ENCODE data around the gene RNLS. TPM values are rescaled to one million over a fixed set of nuclear protein-coding genes. Genes with fewer than 3 reads are reported as not detected.
A peak's percentile ranks its signal among the peaks of the same experiment; 100 is the strongest.

The RNLS gene
- total RNA-seq, 2 experiments from 2014 or later: not detected

GRCh38 chr10:88273567-88273966 lies 309.6 kb downstream of the RNLS start:
- peaks cover 31% of the 10 kb centered on the region for H3K4me1 ChIP-seq (ENCODE audit: insufficient read depth, low read length, poor library complexity, severe bottlenecking)
- no peaks in the 10 kb centered on the region for H3K9me3 ChIP-seq (ENCODE audit: low read length)
- no peak for DNase-seq (ENCODE audit: low spot score)
- H3K27ac ChIP-seq (ENCODE audit: low read depth, low read length, poor library complexity, severe bottlenecking): no peak overlapping the region
- ChIA-PET POLR2A (no interaction called here), CTCF (ENCODE audit: unreplicated experiment) (interaction anchor here (0.6 kb wide), 1 partner anchor 656 kb away, joined by 6 read pairs; no protein-coding TSS in a partner anchor)
- H2AFZ ChIP-seq (ENCODE audit: low read length): peak overlapping the region; percentile 27; the same call in 1 of the 2 replicates
- TF ChIP-seq CTCF (conservative IDR thresholded peaks at IDR 0.05; ENCODE audit: low read length) (no peak), EZH2phosphoT487 (IDR thresholded peaks at IDR 0.05; ENCODE audit: borderline replicate concordance, low read depth, low read length) (no peak)
- no TSS peak for BruUV-seq (replicated peaks)
- intact Hi-C loops (cut with micrococcal nuclease; ENCODE audit: unreplicated experiment): loop anchor here (5.0 kb wide), 1 partner anchor 411 kb away; the partner anchor contains the start of genes KLLN and PTEN
- H3K79me2 ChIP-seq (ENCODE audit: insufficient read depth, low read depth, low read length): no peaks in the 10 kb centered on the region
- no peak overlapping the region for H3K4me2 ChIP-seq (ENCODE audit: low read length)
- no peaks in the 10 kb centered on the region for H3K36me3 ChIP-seq (ENCODE audit: insufficient read depth, low read length)
- no peaks in the 10 kb centered on the region for H4K20me1 ChIP-seq (ENCODE audit: insufficient read depth, low read length)
- no peak overlapping the region for H3K4me3 ChIP-seq (ENCODE audit: low read depth, low read length, poor library complexity, severe bottlenecking)
- H3K9me2 ChIP-seq (ENCODE audit: insufficient read depth, low read length): no peaks in the 10 kb centered on the region

- no peaks in the 10 kb centered on the region for H3K36me3 ChIP-seq (ENCODE audit: insufficient read depth, low read length)
- no peaks in the 10 kb centered on the region for H3K9me3 ChIP-seq (ENCODE audit: low read length)
- no TSS peak for BruUV-seq (replicated peaks)
- ChIA-PET CTCF (ENCODE audit: unreplicated experiment) (no interaction called here), POLR2A (interaction anchor here (0.7 to 2.1 kb wide), 4 partner anchors 9 to 222 kb away, joined by 3 to 7 read pairs (median 3); no protein-coding TSS in a partner anchor)
- peaks cover 31% of the 10 kb centered on the region for H3K4me1 ChIP-seq (ENCODE audit: insufficient read depth, low read length, poor library complexity, severe bottlenecking)
- no peak overlapping the region for H3K4me3 ChIP-seq (ENCODE audit: low read depth, low read length, poor library complexity, severe bottlenecking)
- no peaks in the 10 kb centered on the region for H3K79me2 ChIP-seq (ENCODE audit: insufficient read depth, low read depth, low read length)
- H3K27ac ChIP-seq (ENCODE audit: low read depth, low read length, poor library complexity, severe bottlenecking): no peak overlapping the region
- peak overlapping the region; percentile 93 for H2AFZ ChIP-seq (ENCODE audit: low read length)
- H3K4me2 ChIP-seq (ENCODE audit: low read length): peak overlapping the region; percentile 45; the same call in 1 of the 2 replicates
- no peak for DNase-seq (ENCODE audit: low spot score)
- no peaks in the 10 kb centered on the region for H3K9me2 ChIP-seq (ENCODE audit: insufficient read depth, low read length)
- intact Hi-C loops (cut with micrococcal nuclease; ENCODE audit: unreplicated experiment): loop anchor here (5.0 kb wide), 1 partner anchor 410 kb away; the partner anchor contains the start of genes KLLN and PTEN
- no peaks in the 10 kb centered on the region for H4K20me1 ChIP-seq (ENCODE audit: insufficient read depth, low read length)
- TF ChIP-seq CTCF (conservative IDR thresholded peaks at IDR 0.05; ENCODE audit: low read length): no peak
- TF ChIP-seq EZH2phosphoT487 (IDR thresholded peaks at IDR 0.05; ENCODE audit: borderline replicate concordance, low read depth, low read length): no peak
Measured at GRCh38 chr10:88271761-88272543, 311.2 kb downstream of the RNLS start.

Data from OCI-LY7 (cell line).